ENCODE measurements around the gene GSK3B.

The GSK3B gene

DNA sequence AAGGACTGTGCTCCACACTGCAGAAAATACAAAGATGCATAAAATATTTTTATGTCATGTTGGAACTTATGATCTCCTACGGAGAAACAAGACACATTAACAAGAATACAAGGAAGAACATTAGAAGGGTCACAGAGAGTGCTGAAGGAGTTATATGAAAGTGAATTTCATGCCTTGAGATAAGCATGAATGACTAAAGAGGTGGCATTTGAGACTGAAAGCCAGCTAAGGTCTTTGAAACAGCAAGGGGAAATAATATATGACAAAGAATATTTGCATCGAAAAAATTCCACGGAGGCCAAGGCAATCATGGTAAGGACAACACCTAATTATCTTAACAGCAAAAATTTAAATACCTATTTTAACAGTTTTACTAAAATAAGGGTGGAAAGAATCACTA lies 12.5 kb downstream of the GSK3B start:
- H3K36me3 ChIP-seq (ENCODE audit: control insufficient read depth, insufficient read depth, low read length) = no peaks in the 10 kb centered on the region
- peaks cover 3% of the 10 kb centered on the region for H3K4me1 ChIP-seq (ENCODE audit: control insufficient read depth, insufficient read depth, low read length, poor library complexity, severe bottlenecking)
- no peaks in the 10 kb centered on the region for H3K9me3 ChIP-seq (ENCODE audit: control insufficient read depth, low read length)
- no peak overlapping the region for H3K4me3 ChIP-seq (ENCODE audit: insufficient read depth, low read depth, low read length, poor library complexity, severe bottlenecking)
- no peaks in the 10 kb centered on the region for H3K27me3 ChIP-seq (replicated peaks; ENCODE audit: control insufficient read depth, insufficient read depth, low read length, poor library complexity, severe bottlenecking)
- no peak overlapping the region for H3K27ac ChIP-seq (ENCODE audit: insufficient read depth, low read length, poor library complexity, severe bottlenecking)
- DNase-seq = no peak

DNA sequence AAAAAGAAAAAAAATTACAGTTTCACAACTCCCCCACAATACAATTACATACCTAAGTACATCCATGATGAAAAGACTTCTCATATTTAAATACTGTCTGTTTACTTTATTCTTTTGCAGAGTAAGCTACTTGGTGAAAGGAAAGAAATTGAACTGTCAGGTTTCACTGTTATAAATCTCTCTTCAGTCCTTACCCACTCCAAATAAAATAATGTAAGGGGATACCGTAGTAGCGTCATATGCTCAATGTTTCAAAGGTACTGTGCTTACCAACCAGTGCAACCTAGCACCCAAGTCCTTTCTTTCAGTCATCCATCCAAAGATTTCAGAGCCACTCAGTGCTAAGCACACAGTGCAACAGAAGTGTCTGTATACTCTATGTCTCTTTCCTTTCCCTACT lies 13.4 kb downstream of the GSK3B start:
- Histone ChIP-seq H3K9me3 (ENCODE audit: control insufficient read depth, low read length) (no peaks in the 10 kb centered on the region), H3K27ac (ENCODE audit: insufficient read depth, low read length, poor library complexity, severe bottlenecking) (no peak overlapping the region)

GRCh38 chr3:120077731-120078130 lies 16.5 kb downstream of the GSK3B start:
- Histone ChIP-seq H3K9me3 (ENCODE audit: control insufficient read depth, low read length) (no peaks in the 10 kb centered on the region), H3K27ac (ENCODE audit: insufficient read depth, low read length, poor library complexity, severe bottlenecking) (no peak overlapping the region), H3K27me3 (replicated peaks; ENCODE audit: control insufficient read depth, insufficient read depth, low read length, poor library complexity, severe bottlenecking) (no peaks in the 10 kb centered on the region), H3K4me3 (ENCODE audit: insufficient read depth, low read depth, low read length, poor library complexity, severe bottlenecking) (no peak overlapping the region), H3K4me1 (ENCODE audit: control insufficient read depth, insufficient read depth, low read length, poor library complexity, severe bottlenecking) (peaks cover 2% of the 10 kb centered on the region), H3K36me3 (ENCODE audit: control insufficient read depth, insufficient read depth, low read length) (no peaks in the 10 kb centered on the region)
- DNase-seq = no peak

More for the DNA sequence above, 13.4 kb downstream of the GSK3B start:
- no peaks in the 10 kb centered on the region for H3K27me3 ChIP-seq (replicated peaks; ENCODE audit: control insufficient read depth, insufficient read depth, low read length, poor library complexity, severe bottlenecking)
- H3K36me3 ChIP-seq (ENCODE audit: control insufficient read depth, insufficient read depth, low read length) = no peaks in the 10 kb centered on the region
- no peak for DNase-seq
- H3K4me3 ChIP-seq (ENCODE audit: insufficient read depth, low read depth, low read length, poor library complexity, severe bottlenecking) = no peak overlapping the region
- H3K4me1 ChIP-seq (ENCODE audit: control insufficient read depth, insufficient read depth, low read length, poor library complexity, severe bottlenecking) = no peaks in the 10 kb centered on the region

DNA sequence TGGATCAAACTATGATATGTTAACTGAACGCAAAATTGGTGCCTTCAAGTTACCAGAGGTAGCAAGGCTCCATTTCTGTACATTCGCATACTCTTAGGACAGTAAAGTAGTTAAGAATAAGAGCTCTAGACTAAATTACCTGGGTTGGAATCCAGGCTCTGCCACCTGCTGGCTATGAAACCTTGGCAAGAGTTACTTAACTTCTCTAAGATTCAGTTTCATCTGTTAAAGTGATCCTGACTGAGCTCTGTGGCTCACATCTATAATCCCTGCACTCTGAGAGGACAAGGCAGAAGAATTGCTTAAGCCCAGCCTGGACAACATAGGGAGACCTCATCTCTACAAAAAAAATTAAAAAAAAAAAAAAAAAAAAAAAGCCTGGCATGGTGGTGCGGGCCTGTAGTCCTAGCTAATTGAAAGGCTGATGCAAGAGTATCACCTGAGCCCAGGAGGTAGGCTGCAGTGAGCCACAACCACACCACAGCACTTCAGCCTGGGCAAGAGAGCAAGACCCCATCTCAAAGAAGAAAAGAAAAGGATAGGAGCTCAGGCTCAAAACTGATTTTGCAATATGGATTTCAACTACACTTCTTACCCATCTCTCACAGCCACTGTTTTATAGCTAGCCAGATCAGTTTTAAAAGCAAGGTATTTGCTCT lies 21.3 kb downstream of the GSK3B start:
- no peak overlapping the region for H3K27ac ChIP-seq (ENCODE audit: insufficient read depth, low read length, poor library complexity, severe bottlenecking)
- no peaks in the 10 kb centered on the region for H3K9me3 ChIP-seq (ENCODE audit: control insufficient read depth, low read length)
- no peaks in the 10 kb centered on the region for H3K27me3 ChIP-seq (replicated peaks; ENCODE audit: control insufficient read depth, insufficient read depth, low read length, poor library complexity, severe bottlenecking)
- no peak for DNase-seq
- peaks cover 2% of the 10 kb centered on the region for H3K4me1 ChIP-seq (ENCODE audit: control insufficient read depth, insufficient read depth, low read length, poor library complexity, severe bottlenecking)
- no peak overlapping the region for H3K4me3 ChIP-seq (ENCODE audit: insufficient read depth, low read depth, low read length, poor library complexity, severe bottlenecking)
- no peaks in the 10 kb centered on the region for H3K36me3 ChIP-seq (ENCODE audit: control insufficient read depth, insufficient read depth, low read length)

GRCh38 chr3:120071259-120071658 lies 23.0 kb downstream of the GSK3B start:
- H3K9me3 ChIP-seq (ENCODE audit: control insufficient read depth, low read length) = no peaks in the 10 kb centered on the region
- no peak for DNase-seq
- H3K4me3 ChIP-seq (ENCODE audit: insufficient read depth, low read depth, low read length, poor library complexity, severe bottlenecking) = no peak overlapping the region
- no peaks in the 10 kb centered on the region for H3K36me3 ChIP-seq (ENCODE audit: control insufficient read depth, insufficient read depth, low read length)
- no peak overlapping the region for H3K27ac ChIP-seq (ENCODE audit: insufficient read depth, low read length, poor library complexity, severe bottlenecking)
- peaks cover 2% of the 10 kb centered on the region for H3K4me1 ChIP-seq (ENCODE audit: control insufficient read depth, insufficient read depth, low read length, poor library complexity, severe bottlenecking)
- H3K27me3 ChIP-seq (replicated peaks; ENCODE audit: control insufficient read depth, insufficient read depth, low read length, poor library complexity, severe bottlenecking) = no peaks in the 10 kb centered on the region

DNA sequence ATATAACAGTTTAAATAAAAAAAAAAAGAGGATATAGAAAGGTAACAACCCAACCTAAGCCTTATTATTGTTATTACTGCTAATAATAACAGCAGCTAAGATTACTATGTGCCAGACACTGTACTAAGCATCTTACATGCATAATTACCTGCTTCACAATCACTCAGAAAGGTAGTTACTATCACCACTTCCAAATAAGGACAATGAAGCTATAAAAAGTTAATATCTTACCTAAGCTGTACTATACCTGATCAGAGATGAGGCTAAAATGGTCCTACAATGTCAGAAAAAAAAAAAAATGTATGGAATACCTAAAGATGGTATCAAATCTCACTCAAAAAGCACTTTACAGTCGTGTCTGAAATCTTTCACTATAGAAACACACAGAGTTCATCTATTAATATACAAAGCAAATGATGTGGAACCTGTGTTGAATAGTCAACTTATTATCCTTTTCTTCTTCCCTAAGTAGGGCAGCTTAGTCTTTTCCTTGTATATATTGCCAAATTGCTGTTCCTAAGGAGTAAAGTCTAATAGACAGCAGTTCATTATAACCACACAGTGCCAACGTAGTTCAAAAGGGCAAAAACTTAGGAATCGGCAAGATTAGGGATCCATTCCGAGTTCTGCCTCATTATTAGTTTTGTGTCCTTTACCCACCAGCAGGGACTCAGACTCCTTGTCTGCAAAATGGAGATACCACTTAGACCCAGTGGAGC lies 23.8 kb downstream of the GSK3B start:
- Histone ChIP-seq H3K27me3 (replicated peaks; ENCODE audit: control insufficient read depth, insufficient read depth, low read length, poor library complexity, severe bottlenecking) (no peaks in the 10 kb centered on the region), H3K9me3 (ENCODE audit: control insufficient read depth, low read length) (no peaks in the 10 kb centered on the region), H3K27ac (ENCODE audit: insufficient read depth, low read length, poor library complexity, severe bottlenecking) (no peak overlapping the region)

DNA sequence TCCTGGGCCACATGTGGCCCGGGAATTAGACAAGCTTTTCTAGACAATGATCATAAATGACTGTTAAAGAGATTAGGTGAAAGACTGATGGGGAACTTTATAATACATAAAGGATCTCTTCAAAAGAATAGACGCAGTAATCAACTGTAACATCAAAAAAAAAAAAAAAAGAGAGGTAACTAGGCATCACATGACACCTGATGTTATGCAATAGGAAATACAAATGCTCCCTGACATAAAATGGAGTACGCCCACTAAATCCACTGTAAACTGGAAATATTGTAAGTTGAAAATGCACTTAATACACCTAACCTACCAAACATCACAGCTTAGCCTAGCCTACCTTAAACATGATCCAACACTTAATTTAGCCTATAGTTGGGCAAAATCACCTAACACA lies 27.2 kb downstream of the GSK3B start:
- Histone ChIP-seq H3K27ac (ENCODE audit: insufficient read depth, low read length, poor library complexity, severe bottlenecking) (no peak overlapping the region), H3K4me3 (ENCODE audit: insufficient read depth, low read depth, low read length, poor library complexity, severe bottlenecking) (no peak overlapping the region)
- no peak for DNase-seq

More for the DNA sequence above, 23.8 kb downstream of the GSK3B start:
- DNase-seq = no peak
- H3K4me3 ChIP-seq (ENCODE audit: insufficient read depth, low read depth, low read length, poor library complexity, severe bottlenecking) = no peak overlapping the region
- peaks cover 2% of the 10 kb centered on the region for H3K4me1 ChIP-seq (ENCODE audit: control insufficient read depth, insufficient read depth, low read length, poor library complexity, severe bottlenecking)
- H3K36me3 ChIP-seq (ENCODE audit: control insufficient read depth, insufficient read depth, low read length) = no peaks in the 10 kb centered on the region

GRCh38 chr3:120066634-120067033 lies 27.6 kb downstream of the GSK3B start:
- DNase-seq = no peak
- Histone ChIP-seq H3K9me3 (ENCODE audit: control insufficient read depth, low read length) (no peaks in the 10 kb centered on the region), H3K27me3 (replicated peaks; ENCODE audit: control insufficient read depth, insufficient read depth, low read length, poor library complexity, severe bottlenecking) (no peaks in the 10 kb centered on the region), H3K4me3 (ENCODE audit: insufficient read depth, low read depth, low read length, poor library complexity, severe bottlenecking) (no peak overlapping the region), H3K27ac (ENCODE audit: insufficient read depth, low read length, poor library complexity, severe bottlenecking) (no peak overlapping the region), H3K36me3 (ENCODE audit: control insufficient read depth, insufficient read depth, low read length) (no peaks in the 10 kb centered on the region), H3K4me1 (ENCODE audit: control insufficient read depth, insufficient read depth, low read length, poor library complexity, severe bottlenecking) (no peaks in the 10 kb centered on the region)

More for the DNA sequence above, 27.2 kb downstream of the GSK3B start:
- H3K27me3 ChIP-seq (replicated peaks; ENCODE audit: control insufficient read depth, insufficient read depth, low read length, poor library complexity, severe bottlenecking) = no peaks in the 10 kb centered on the region
- H3K4me1 ChIP-seq (ENCODE audit: control insufficient read depth, insufficient read depth, low read length, poor library complexity, severe bottlenecking) = no peaks in the 10 kb centered on the region
- H3K36me3 ChIP-seq (ENCODE audit: control insufficient read depth, insufficient read depth, low read length) = no peaks in the 10 kb centered on the region
- no peaks in the 10 kb centered on the region for H3K9me3 ChIP-seq (ENCODE audit: control insufficient read depth, low read length)

- H3K9me3 ChIP-seq (ENCODE audit: control insufficient read depth, low read length) = no peaks in the 10 kb centered on the region
- no peak overlapping the region for H3K4me3 ChIP-seq (ENCODE audit: insufficient read depth, low read depth, low read length, poor library complexity, severe bottlenecking)
- DNase-seq = no peak
- H3K27me3 ChIP-seq (replicated peaks; ENCODE audit: control insufficient read depth, insufficient read depth, low read length, poor library complexity, severe bottlenecking) = no peaks in the 10 kb centered on the region
- H3K27ac ChIP-seq (ENCODE audit: insufficient read depth, low read length, poor library complexity, severe bottlenecking) = no peak overlapping the region
- H3K36me3 ChIP-seq (ENCODE audit: control insufficient read depth, insufficient read depth, low read length) = no peaks in the 10 kb centered on the region
- peaks cover 9% of the 10 kb centered on the region for H3K4me1 ChIP-seq (ENCODE audit: control insufficient read depth, insufficient read depth, low read length, poor library complexity, severe bottlenecking)
These were observed 29.6 kb downstream of the GSK3B start for GRCh38 chr3:120064641-120065040.

GRCh38 chr3:120062474-120062873 lies 31.8 kb downstream of the GSK3B start:
- Histone ChIP-seq H3K9me3 (ENCODE audit: control insufficient read depth, low read length) (no peaks in the 10 kb centered on the region), H3K4me3 (ENCODE audit: insufficient read depth, low read depth, low read length, poor library complexity, severe bottlenecking) (no peak overlapping the region), H3K27me3 (replicated peaks; ENCODE audit: control insufficient read depth, insufficient read depth, low read length, poor library complexity, severe bottlenecking) (no peaks in the 10 kb centered on the region), H3K4me1 (ENCODE audit: control insufficient read depth, insufficient read depth, low read length, poor library complexity, severe bottlenecking) (peaks cover 9% of the 10 kb centered on the region), H3K36me3 (ENCODE audit: control insufficient read depth, insufficient read depth, low read length) (no peaks in the 10 kb centered on the region), H3K27ac (ENCODE audit: insufficient read depth, low read length, poor library complexity, severe bottlenecking) (no peak overlapping the region)
- no peak for DNase-seq
